ENCODE measurements around the gene CBFA2T2. TPM values are rescaled to one million over a fixed set of nuclear protein-coding genes. Genes with fewer than 3 reads are reported as not detected.
A peak's percentile ranks its signal among the peaks of the same experiment; 100 is the strongest.
"Not testable (repeated sequence)": the region's sequence is repeated elsewhere in the genome, so short reads cannot be mapped to it uniquely, and the experiment has no call there.

CBFA2T2 gene
- total RNA-seq = 10 to 100 TPM; 19.2 to 20.3 TPM

DNA sequence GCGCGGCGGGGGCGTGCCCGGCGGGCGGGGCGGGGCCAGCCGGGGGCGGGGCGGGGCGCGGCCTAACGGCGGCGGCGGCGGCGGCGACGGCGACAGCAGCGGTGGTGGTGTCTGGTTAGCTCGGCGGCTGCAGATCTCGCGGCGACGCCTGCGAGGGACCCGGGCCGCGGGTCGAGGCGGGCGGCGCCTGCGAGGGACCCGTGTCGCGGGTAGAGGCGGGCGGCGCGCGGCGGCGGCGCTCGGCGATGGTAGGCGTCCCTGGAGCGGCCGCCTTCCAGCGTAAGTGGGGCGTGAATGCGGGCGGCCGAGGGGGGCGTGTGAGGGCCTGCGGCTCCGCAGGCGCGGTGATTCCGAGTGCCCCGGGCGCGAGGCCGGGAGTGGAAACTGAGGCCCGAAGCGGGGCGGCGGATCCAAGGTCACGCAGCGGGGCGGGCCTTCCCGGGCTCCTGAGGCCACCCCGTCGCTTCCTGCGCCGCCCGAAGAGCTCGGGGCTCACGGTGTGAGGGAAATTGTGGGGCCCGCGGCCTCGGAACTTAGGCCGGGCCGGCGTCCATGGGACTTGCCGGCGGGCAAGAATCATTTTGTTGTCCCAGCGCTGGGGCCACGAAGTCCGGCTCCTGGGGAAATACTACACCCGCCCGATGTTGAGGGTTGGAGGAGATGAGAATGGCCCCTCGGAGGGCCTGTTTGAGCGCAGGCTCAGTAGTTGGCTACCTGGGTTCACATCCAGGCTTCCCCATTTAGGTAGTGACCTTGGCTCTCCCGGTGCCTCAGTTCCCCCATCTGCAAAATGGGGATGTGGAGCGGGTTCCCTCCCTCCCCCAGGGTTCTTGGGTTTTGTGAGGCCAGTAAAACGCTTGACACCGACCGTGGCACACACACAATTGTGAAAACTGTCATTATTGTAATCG lies at the start of gene CBFA2T2:
CBFA2T2 (plus strand) TSS at position 74 of the 911 bp plus-strand sequence; CDS start at position 246, 172 bp downstream.
- Mint-ChIP-seq H3K36me3 (ENCODE audit: low read depth) (peaks cover 3% of the 10 kb centered on the region), H3K4me1 (peaks cover 14% of the 10 kb centered on the region), H3K4me3 (peak within 1 kb of the TSS; percentile 84), H3K27me3 (no peaks in the 10 kb centered on the region), H3K27ac (peak within 1 kb of the TSS; percentile 75), H3K9me3 (no peaks in the 10 kb centered on the region)
- DNase-seq = peak; percentile 63
- ChIA-PET POLR2A (interaction anchor here (0.7 to 2.5 kb wide), 36 partner anchors 10 to 622 kb away, joined by 3 to 42 read pairs (median 4); partner anchors contain the start of genes ACTL10, C20orf144, CDK5RAP1 and CHMP4B), CTCF (interaction anchor here (0.5 to 1.7 kb wide), 7 partner anchors 25 to 296 kb away, joined by 3 to 12 read pairs (median 3); partner anchors contain the start of genes ACTL10 and CDK5RAP1)

GRCh38 chr20:33440562-33440961 lies 49.3 kb upstream of the CBFA2T2 start:
- H3K9me3 Mint-ChIP-seq; H3K4me3 Mint-ChIP-seq; DNase-seq; H3K27ac Mint-ChIP-seq; POLR2A ChIA-PET; CTCF ChIA-PET; H3K36me3 Mint-ChIP-seq (ENCODE audit: low read depth): not testable (repeated sequence)
- Mint-ChIP-seq H3K27me3 (peaks cover 12% of the 10 kb centered on the region), H3K4me1 (peaks cover 18% of the 10 kb centered on the region)

DNA sequence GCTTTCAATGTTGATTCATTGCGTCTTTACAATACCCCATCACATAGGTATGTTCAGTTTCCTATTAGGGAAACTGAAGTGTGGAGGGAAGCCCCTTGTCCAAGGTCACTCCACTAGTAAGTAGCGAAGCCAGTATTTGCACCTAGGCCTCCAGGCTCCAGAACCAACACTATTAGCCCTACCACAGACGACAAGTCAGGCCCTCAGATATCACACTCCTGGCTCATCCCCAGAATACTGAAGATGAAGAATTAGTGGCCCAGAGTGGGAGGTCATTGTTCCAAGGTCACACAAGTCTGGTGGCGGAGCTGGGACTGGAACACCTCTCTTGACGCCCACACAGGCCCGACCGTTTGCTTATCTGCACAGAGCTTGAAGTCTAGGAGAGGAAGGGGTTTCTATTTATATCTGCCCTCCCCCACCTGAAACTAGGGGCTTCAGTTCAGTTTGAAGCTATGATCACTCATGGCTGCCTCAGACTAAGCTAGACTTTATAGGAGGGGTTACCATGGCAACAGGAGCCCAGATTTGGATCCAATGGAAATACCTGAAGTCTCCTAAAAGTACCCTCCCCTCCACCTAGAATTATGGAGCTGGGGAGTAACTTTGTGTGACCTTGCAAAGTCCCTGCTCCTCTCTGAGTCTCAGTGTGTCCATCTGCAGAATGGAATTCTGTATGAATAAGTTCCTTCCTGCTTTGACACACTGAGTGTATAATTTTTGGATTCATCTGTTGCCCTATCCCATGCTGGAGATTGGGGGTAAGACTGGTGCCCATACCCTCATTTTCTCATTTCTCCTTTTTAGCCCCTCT lies 48.5 kb upstream of the CBFA2T2 start:
- Mint-ChIP-seq H3K27me3 (peaks cover 12% of the 10 kb centered on the region), H3K4me3 (peak overlapping the region; percentile 26), H3K9me3 (no peaks in the 10 kb centered on the region), H3K4me1 (peaks cover 22% of the 10 kb centered on the region), H3K36me3 (ENCODE audit: low read depth) (no peaks in the 10 kb centered on the region), H3K27ac (no peak overlapping the region)
- ChIA-PET POLR2A (no interaction called here), CTCF (interaction anchor here (0.6 to 1.0 kb wide), 4 partner anchors 11 to 533 kb away, joined by 3 read pairs; partner anchors contain the start of gene CDK5RAP1)
- no peak for DNase-seq

DNA sequence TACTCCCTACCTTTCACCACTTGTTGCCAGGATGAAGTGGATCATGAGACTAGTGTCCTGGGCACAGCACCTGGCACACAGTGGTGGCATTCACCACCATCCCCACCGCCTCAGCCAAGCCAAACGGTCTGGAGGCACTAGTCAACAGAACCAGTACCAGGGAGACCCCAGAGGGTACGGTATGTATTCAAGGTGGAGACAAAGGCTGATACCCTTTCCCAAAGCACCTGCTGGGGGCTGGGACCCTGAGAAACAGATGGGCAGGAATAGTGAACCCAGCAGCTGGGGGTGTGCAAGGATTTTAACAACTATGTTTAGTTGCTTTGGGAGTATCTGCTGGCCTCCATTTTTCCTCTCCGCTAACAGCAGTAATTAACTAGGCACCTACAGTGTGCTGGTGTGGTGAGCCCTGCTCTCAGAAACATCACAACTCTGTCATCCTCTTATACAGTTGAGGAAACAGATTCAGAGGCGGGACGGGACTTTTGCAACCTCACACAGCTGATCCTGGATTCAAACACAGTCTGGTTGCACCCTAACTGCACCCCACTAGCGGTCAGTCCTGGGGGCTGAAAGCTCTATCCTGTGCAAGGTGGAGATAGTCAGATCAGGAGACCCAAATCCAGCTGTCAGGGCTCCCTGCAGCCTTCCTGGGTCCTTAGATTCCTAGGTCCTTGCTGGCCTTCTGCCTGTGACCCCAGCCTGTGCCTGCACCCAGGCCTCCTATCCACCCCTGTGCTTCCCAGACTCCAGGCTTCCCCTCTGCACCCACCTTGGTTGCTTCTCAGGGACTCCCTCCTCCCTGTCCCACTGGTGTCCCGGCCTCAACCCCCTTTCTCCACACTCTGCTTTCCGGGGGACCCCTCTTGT lies 47.5 kb upstream of the CBFA2T2 start:
- Mint-ChIP-seq H3K27me3 (peaks cover 12% of the 10 kb centered on the region), H3K27ac (no peak overlapping the region), H3K4me3 (peak overlapping the region; percentile 72), H3K36me3 (ENCODE audit: low read depth) (no peaks in the 10 kb centered on the region), H3K9me3 (no peaks in the 10 kb centered on the region), H3K4me1 (peaks cover 23% of the 10 kb centered on the region)
- DNase-seq = no peak
- ChIA-PET CTCF (interaction anchor here (0.6 to 3.3 kb wide), 4 partner anchors 41 to 532 kb away, joined by 3 to 24 read pairs (median 5); partner anchors contain the start of genes ACTL10 and CDK5RAP1), POLR2A (interaction anchor here (1.1 to 2.9 kb wide), 7 partner anchors 8 to 222 kb away, joined by 3 to 17 read pairs (median 5); partner anchors contain the start of genes CBFA2T2 and CDK5RAP1)

DNA sequence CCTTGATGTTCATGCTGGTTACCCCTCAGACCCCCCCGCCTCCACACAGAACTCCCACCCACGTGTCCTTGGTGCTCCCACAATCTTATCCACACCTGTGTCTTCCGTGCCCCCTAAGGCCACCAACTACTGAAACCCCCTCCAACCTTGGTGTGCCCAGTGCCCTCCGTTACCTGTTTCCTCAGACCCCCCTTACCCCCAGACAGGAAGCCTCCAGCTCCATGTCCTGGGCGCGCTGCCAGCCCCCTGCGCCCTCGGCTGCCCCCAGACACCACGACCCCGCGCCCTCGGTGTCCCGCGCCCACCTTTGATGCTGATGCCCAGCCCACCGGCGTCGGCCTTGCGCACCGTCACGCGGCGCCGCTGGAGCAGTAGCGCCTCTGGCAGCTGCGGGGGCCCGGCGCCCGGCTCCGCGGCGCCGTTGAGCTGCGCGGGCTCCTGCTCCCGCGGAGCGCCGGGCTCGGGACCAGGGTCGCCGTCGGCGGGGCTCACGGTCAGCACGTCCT lies 46.8 kb upstream of the CBFA2T2 start:
- CTCF ChIA-PET = interaction anchor here (0.8 to 3.3 kb wide), 3 partner anchors 42 to 224 kb away, joined by 3 to 24 read pairs (median 7); partner anchors contain the start of genes ACTL10 and CDK5RAP1
- Mint-ChIP-seq H3K9me3 (no peaks in the 10 kb centered on the region), H3K4me3 (peak overlapping the region; percentile 72), H3K4me1 (peaks cover 23% of the 10 kb centered on the region), H3K27ac (no peak overlapping the region), H3K27me3 (peaks cover 12% of the 10 kb centered on the region), H3K36me3 (ENCODE audit: low read depth) (no peaks in the 10 kb centered on the region)
- DNase-seq = no peak
- POLR2A ChIA-PET = interaction anchor here (0.8 to 2.9 kb wide), 12 partner anchors 8 to 669 kb away, joined by 3 to 17 read pairs (median 6); partner anchors contain the start of genes ACTL10, CBFA2T2, CDK5RAP1 and EIF2S2

DNA sequence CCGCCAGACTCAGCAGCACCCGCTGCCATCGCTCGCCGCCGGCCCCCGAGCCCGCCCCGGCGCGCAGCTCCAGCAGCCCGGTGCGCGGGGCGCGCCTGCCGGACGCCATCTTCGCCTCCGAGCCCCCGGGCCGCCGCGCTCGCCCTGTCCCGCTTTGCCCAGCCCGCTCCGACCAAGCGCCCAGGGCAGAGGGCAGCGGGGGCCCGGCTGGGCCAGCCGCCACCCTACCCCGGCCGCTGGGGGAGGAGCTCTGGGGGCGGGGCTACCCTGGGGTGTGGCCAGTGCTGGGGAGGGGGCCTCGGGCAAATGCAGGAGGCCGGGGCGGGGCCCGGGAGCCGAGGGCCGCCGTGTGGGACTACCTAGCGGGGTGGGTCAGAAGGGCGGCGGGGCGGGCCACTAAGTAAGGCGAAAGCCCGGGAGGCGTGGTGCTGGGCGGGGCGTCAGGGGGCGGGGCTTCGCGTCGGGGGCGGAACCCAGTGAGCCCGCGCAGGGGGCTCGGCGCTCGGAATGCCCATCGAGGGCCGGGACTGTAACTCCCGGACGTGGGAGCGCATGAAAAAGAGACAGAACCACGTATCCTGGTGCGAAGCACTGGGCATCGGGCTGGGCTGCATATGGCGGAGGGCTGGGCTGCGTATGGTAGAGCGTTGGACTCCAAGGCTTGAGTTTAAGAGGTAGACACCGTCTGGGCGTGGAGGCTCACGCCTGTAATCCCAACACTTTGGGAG lies 46.2 kb upstream of the CBFA2T2 start, which contains the start of gene SNTA1:
SNTA1 (minus strand) TSS at position 252 of the 728 bp plus-strand sequence; CDS start at position 109, 143 bp downstream.
- DNase-seq = peak; percentile 92
- peaks cover 12% of the 10 kb centered on the region for H3K27me3 Mint-ChIP-seq
- no peaks in the 10 kb centered on the region for H3K9me3 Mint-ChIP-seq
- ChIA-PET CTCF (interaction anchor here (0.8 to 3.3 kb wide), 7 partner anchors 42 to 277 kb away, joined by 3 to 24 read pairs (median 6); partner anchors contain the start of genes ACTL10, CDK5RAP1 and PXMP4), POLR2A (interaction anchor here (0.8 to 2.9 kb wide), 14 partner anchors 9 to 669 kb away, joined by 3 to 17 read pairs (median 5); partner anchors contain the start of genes ACTL10, CBFA2T2, CDK5RAP1 and EIF2S2)
- peak within 1 kb of the TSS; percentile 89 for H3K27ac Mint-ChIP-seq
- H3K4me1 Mint-ChIP-seq = peaks cover 23% of the 10 kb centered on the region
- peak within 1 kb of the TSS; percentile 87 for H3K4me3 Mint-ChIP-seq
- H3K36me3 Mint-ChIP-seq (ENCODE audit: low read depth) = no peaks in the 10 kb centered on the region

DNA sequence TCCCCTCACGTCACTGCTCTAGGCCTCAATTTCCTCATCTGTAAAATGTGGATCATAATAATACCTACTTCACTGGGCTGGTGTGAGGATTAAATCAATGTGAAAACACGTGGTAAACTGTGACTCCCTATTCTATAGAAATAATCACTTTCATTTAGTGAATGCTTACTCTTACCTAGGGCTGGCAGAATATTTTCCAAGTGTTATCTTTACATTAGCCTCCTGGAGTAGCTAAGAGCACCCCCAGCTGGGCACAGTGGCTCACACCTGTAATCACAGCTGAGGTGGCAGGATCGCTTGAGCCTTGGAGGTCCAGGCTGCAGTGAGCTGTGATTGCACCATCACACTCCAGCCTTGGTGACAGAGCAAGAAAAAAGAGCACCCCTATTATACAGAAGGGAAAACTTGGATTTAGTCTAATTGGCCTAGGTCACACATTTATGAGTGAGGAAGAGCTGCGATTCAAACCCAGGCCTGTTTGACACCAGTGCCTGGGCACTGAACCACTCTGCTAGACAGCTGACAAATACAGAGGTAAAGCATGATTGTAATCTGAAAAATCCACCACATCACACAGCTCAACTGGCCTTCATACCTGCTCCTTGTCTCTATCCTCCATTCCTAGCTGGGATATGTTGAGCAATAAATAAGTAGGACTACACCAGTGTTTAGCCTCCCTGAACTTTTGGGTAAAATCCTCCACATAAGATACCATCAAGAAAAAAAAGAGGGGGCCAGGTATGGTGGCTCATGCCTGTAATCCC lies 44.9 kb upstream of the CBFA2T2 start:
- H3K9me3 Mint-ChIP-seq = no peaks in the 10 kb centered on the region
- H3K36me3 Mint-ChIP-seq (ENCODE audit: low read depth) = no peaks in the 10 kb centered on the region
- ChIA-PET POLR2A (interaction anchor here (1.0 to 2.9 kb wide), 6 partner anchors 43 to 223 kb away, joined by 3 to 17 read pairs (median 6); partner anchors contain the start of genes ACTL10, CBFA2T2 and CDK5RAP1), CTCF (interaction anchor here (0.5 to 3.3 kb wide), 14 partner anchors 12 to 1325 kb away, joined by 3 to 24 read pairs (median 4); partner anchors contain the start of genes ACTL10, CDK5RAP1 and PXMP4)
- H3K27ac Mint-ChIP-seq = peak overlapping the region; percentile 89
- peak overlapping the region; percentile 87 for H3K4me3 Mint-ChIP-seq
- peak; percentile 46 for DNase-seq
- peaks cover 12% of the 10 kb centered on the region for H3K27me3 Mint-ChIP-seq
- H3K4me1 Mint-ChIP-seq = peaks cover 23% of the 10 kb centered on the region

DNA sequence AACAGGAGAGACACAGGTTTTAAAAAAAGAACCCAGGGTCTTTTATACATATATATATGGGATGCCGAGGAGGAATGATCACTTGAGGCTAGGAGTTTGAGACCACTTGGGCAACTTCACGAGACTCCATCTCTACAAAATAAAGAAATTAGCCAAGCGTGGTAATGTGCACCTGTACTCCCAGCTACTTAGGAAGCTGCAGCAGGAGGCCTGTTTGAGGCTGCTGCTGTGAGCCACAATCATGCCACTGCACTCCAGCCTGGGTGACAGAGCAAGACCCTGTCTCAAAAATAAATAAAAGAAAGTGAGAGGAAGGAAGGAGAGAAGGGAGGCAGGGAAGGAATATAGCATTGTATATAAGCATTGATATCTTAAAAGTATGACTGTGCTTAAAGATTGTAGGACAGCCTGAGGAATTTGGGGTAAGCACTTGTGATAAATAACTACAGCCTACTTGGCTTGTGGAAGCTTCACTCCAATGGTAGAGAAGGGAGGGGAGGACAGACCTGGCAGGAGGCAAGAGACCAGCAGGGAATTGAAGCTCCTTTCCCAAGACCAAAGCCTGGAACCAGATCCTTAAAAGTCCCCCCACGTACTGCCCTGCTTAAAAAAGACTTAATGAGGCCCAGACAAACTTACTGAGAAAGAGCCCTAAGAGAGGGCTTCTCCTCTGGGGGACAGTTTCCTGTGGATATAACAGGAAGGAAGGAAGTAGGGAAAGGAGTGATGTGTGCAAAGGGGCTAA lies 43.8 kb upstream of the CBFA2T2 start:
- Mint-ChIP-seq H3K27ac (no peak overlapping the region), H3K4me1 (peaks cover 23% of the 10 kb centered on the region), H3K36me3 (ENCODE audit: low read depth) (no peaks in the 10 kb centered on the region), H3K9me3 (no peaks in the 10 kb centered on the region), H3K27me3 (peaks cover 12% of the 10 kb centered on the region), H3K4me3 (no peak overlapping the region)
- ChIA-PET POLR2A (interaction anchor here (0.8 to 1.2 kb wide), 2 partner anchors 11 to 218 kb away, joined by 3 read pairs; no protein-coding TSS in a partner anchor), CTCF (interaction anchor here (0.7 to 1.2 kb wide), 2 partner anchors 109 to 1324 kb away, joined by 4 to 6 read pairs; no protein-coding TSS in a partner anchor)
- no peak for DNase-seq

DNA sequence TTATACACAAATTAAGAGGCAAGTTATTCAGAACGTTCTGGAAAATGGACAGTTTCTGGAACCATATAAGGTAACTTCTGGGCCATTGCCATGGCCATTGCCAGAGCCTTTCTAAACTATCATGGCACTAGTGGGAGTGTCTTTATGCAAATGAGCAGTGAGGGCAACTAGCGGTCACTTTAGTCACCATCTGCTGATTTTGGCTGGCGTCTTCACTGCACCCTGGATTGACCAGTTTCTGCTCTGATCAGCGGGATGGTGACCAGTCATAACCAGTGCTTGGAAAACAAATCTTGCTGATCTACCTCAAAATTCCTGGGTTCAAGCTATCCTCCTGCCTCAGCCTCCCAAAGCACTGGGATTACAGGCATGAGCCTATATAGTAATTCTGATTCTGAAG lies 39.0 kb upstream of the CBFA2T2 start:
- Mint-ChIP-seq H3K36me3 (ENCODE audit: low read depth) (no peaks in the 10 kb centered on the region), H3K4me1 (peaks cover 5% of the 10 kb centered on the region), H3K4me3 (no peak overlapping the region), H3K27ac (no peak overlapping the region), H3K9me3 (no peaks in the 10 kb centered on the region), H3K27me3 (no peaks in the 10 kb centered on the region)
- CTCF ChIA-PET = no interaction called here
- POLR2A ChIA-PET = no interaction called here
- no peak for DNase-seq

All from activated CD4-positive, alpha-beta memory T cell treated with anti-CD3 and anti-CD28 coated beads, Interleukin-2, amount 10 ng/mL, durations not matched to agents 7 days and 5 days (primary cell).